GM12878 (cell line): ENCODE results near the gene CATSPERD. TPM values are rescaled to one million over a fixed set of nuclear protein-coding genes. Genes with fewer than 3 reads are reported as not detected.
A peak's percentile ranks its signal among the peaks of the same experiment; 100 is the strongest.

ENCODE experiments used
- ATAC-seq: fragments of 200-7000 bp; cut with Tn5 transposase; 3 replicates; pipeline ENCODE4 v1.9.1; 2020; ENCODE audit warnings: mild to moderate bottlenecking, moderate library complexity
- BruUV-seq: library from RNA; stranded (reverse); fragments of 400-500 nt; replicated peaks from 2 replicates; lab custom pipeline; 2021; lab: Mats Ljungman, UMichigan
- CTCF ChIA-PET: fragments of 300-600 bp; sonication (Branson Sonifier 250); formaldehyde crosslinking; extraction: SDS; loops from one replicate; lab custom pipeline; 2021; ENCODE audit warnings: inconsistent platforms; lab: Yijun Ruan, JAX
- POLR2A ChIA-PET: fragments of 350-600 bp; formaldehyde crosslinking; extraction: SDS; loops from one replicate; lab custom pipeline; 2021; ENCODE audit warnings: inconsistent platforms; lab: Charles Lee
- RAD21 ChIA-PET: fragments of 300-600 bp; sonication (Branson Sonifier 250); formaldehyde crosslinking; loops from one replicate; lab custom pipeline; 2023; ENCODE audit warnings: antibody characterized with exemption; ENCODE audit not compliant: unreplicated experiment; lab: Charles Lee
- SMC1A ChIA-PET: fragments of 300-600 bp; sonication (Branson Sonifier 250); formaldehyde crosslinking; loops from one replicate; lab custom pipeline; 2023; ENCODE audit not compliant: unreplicated experiment, uncharacterized antibody; lab: Charles Lee
- DNase-seq: peaks from one replicate; pipeline ENCODE4 v3.0.0-alpha.2; 2011; ENCODE audit warnings: low read depth, low spot score
- FAIRE-seq: peaks from 3 replicates; lab custom pipeline; 2011; peaks lifted over from hg19 to GRCh38; lab: Jason Lieb, UNC
- H2AFZ ChIP-seq: 2 replicates; pipeline ENCODE4 v1.6.0; 2011; ENCODE audit warnings: low read depth, low read length, control low read depth; ENCODE audit not compliant: control insufficient read depth
- H3K27ac ChIP-seq: 2 replicates; pipeline ENCODE4 v1.5.1; 2011; ENCODE audit warnings: control low read depth; ENCODE audit not compliant: control insufficient read depth, insufficient read depth
- H3K27me3 ChIP-seq, 2 experiments: replicated peaks in 1 of 2; 2 replicates each; pipeline versions ENCODE4 v1.6.0 to v1.6.1; 2011; ENCODE audit warnings: low read length in 1 of 2; ENCODE audit not compliant: control insufficient read depth in 2 of 2, insufficient read depth in 2 of 2
- H3K36me3 ChIP-seq, 2 experiments: 2 replicates each; pipeline ENCODE4 v1.5.1; 2011; ENCODE audit warnings: low read length in 1 of 2; ENCODE audit not compliant: control insufficient read depth in 2 of 2, insufficient read depth in 2 of 2
- H3K4me1 ChIP-seq: 2 replicates; pipeline ENCODE4 v1.6.1; 2011; ENCODE audit warnings: mild to moderate bottlenecking, low read length, moderate library complexity, mixed read lengths; ENCODE audit not compliant: control insufficient read depth, insufficient read depth
- H3K4me2 ChIP-seq: 2 replicates; pipeline ENCODE4 v1.6.0; 2011; ENCODE audit warnings: control low read depth; ENCODE audit not compliant: control insufficient read depth, insufficient read depth
- H3K4me3 ChIP-seq: fragments of 200-600 bp; sonication (generic); 2 replicates; pipeline ENCODE4 v1.5.1; 2016
- H3K79me2 ChIP-seq: 2 replicates; pipeline ENCODE4 v1.6.0; 2011; ENCODE audit warnings: low read length; ENCODE audit not compliant: control insufficient read depth, insufficient read depth
- H3K9ac ChIP-seq: 2 replicates; pipeline ENCODE4 v1.8.0; 2011; ENCODE audit warnings: low read length, control low read depth, mixed read lengths; ENCODE audit not compliant: control insufficient read depth, insufficient read depth
- H3K9me3 ChIP-seq: replicated peaks from 3 replicates; pipeline ENCODE4 v1.5.1; 2011; ENCODE audit warnings: mild to moderate bottlenecking, low read length; ENCODE audit not compliant: control insufficient read depth, insufficient read depth
- H4K20me1 ChIP-seq: 2 replicates; pipeline ENCODE4 v1.6.0; 2011; ENCODE audit not compliant: control insufficient read depth, insufficient read depth
- MYC ChIP-seq: IDR thresholded peaks from 2 replicates; pipeline ENCODE4 v1.6.1; 2011; ENCODE audit warnings: mild to moderate bottlenecking, low read length, moderate library complexity, inconsistent platforms; ENCODE audit not compliant: insufficient read depth, insufficient replicate concordance, insufficient read length, severe bottlenecking
- WGBS: methylation state at CpG from one replicate; pipeline ENCODE4 v1.1.6; 2016; ENCODE audit warnings: low lambda C conversion rate; ENCODE audit not compliant: insufficient replicate concordance, insufficient coverage; ENCODE audit errors: missing lambda C conversion rate; 5-methylcytosine and 5-hydroxymethylcytosine counted together
- in situ Hi-C: fragments of 300-500 bp; cut with MboI; formaldehyde crosslinking; loops from 9 replicates; pipeline ENCODE4 v1.14.3; 2018; ENCODE audit warnings: mixed read lengths
- intact Hi-C: fragments of 100-400 bp; cut with micrococcal nuclease; formaldehyde crosslinking; loops from one replicate; pipeline ENCODE4 v1.14.2; 2022; ENCODE audit not compliant: unreplicated experiment
- polyA plus RNA-seq, 11 experiments: library from polyadenylated mRNA; depleted of rRNA in 4 of 11; unstranded in 6 of 11; stranded (reverse) in 5 of 11; fragments of >200 nt; fragmentation: Nextera tagmentation in 4 of 11; fragmentation: Illumina TruSeq in 1 of 11; extraction: Ambion mirVana in 4 of 11; extraction: Trizol in 1 of 11; gene quantifications; 1 replicate in 1 of 11; 2 replicates in 10 of 11; pipeline versions ENCODE4 v1.2.1 to v1.2.3, GENCODE V29; 2011 to 2016; ENCODE audit warnings: inconsistent platforms in 2 of 11, missing spikeins in 2 of 11, low read depth in 1 of 11
- total RNA-seq, 4 experiments: library from RNA; depleted of rRNA in 3 of 4; stranded (reverse); fragments of >200 nt in 3 of 4; fragmentation: Illumina TruSeq in 1 of 4; extraction: Trizol in 1 of 4; gene quantifications; 2 replicates each; pipeline versions ENCODE4 v1.2.1 to v1.2.3, GENCODE V29; 2013 to 2021
- TF ChIP-seq, protein P1 (sequence below), 3 experiments: IDR thresholded peaks in 2 of 3; conservative IDR thresholded peaks in 1 of 3; 2 replicates each; pipeline ENCODE4 v1.5.1; 2011; ENCODE audit warnings: low read depth in 3 of 3, low read length in 3 of 3, mild to moderate bottlenecking in 3 of 3, control low read depth in 2 of 3, moderate library complexity in 2 of 3, inconsistent platforms in 1 of 3, mixed read lengths in 1 of 3; ENCODE audit not compliant: control insufficient read depth in 2 of 3, insufficient read depth in 1 of 3; ENCODE audit errors: extremely low read depth in 1 of 3

CATSPERD gene
- total and polyA plus RNA-seq, 10 of the 15 experiments (the other 5 are each of a cell fraction or from before 2014, with no cell fraction given), result 0.02 to 0.38 (median 0.11) TPM; not detected in 5

DNA sequence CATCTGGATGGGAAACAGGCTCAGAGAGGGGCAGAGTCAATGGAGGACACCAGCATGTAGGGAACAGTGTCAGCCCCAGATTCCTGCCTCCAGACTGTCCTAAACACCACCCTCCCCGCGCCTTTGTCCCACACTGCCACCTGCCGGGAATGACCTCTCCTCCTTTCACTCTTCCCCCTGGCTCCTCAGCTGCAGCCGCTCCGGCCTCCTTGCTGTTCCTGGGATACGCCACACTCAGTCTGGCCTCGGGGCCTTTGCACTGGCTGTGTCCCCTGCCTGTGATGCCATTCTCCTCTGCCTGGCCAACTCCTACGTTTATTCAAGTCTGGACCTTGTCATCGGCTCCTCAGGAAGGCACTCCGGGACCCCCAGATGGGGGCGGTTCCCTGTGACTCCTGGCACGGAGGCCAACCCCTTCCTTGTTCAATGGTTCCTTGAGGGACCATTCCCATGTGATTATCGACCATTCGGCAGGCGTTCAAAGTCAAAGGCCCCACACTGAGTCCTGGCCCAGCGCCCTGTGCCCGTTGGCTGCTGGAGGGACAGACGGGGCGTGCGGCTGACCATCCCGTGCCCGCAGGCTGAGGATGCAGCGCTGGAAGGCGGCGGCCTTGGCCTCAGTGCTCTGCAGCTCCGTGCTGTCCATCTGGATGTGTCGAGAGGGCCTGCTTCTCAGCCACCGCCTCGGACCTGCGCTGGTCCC lies 103.3 kb downstream of the CATSPERD start:
- intact Hi-C loops, result no loop called here
- 70% methylated on average over 29 of the region's 30 CpGs for WGBS
- RAD21 ChIA-PET, result no interaction called here

More for the DNA sequence above, 103.3 kb downstream of the CATSPERD start:
- Histone ChIP-seq H2AFZ (no peak overlapping the region), H3K9me3 (no peaks in the 10 kb centered on the region)
- TF ChIP-seq MYC, result no peak
- TF ChIP-seq, protein P1, sequence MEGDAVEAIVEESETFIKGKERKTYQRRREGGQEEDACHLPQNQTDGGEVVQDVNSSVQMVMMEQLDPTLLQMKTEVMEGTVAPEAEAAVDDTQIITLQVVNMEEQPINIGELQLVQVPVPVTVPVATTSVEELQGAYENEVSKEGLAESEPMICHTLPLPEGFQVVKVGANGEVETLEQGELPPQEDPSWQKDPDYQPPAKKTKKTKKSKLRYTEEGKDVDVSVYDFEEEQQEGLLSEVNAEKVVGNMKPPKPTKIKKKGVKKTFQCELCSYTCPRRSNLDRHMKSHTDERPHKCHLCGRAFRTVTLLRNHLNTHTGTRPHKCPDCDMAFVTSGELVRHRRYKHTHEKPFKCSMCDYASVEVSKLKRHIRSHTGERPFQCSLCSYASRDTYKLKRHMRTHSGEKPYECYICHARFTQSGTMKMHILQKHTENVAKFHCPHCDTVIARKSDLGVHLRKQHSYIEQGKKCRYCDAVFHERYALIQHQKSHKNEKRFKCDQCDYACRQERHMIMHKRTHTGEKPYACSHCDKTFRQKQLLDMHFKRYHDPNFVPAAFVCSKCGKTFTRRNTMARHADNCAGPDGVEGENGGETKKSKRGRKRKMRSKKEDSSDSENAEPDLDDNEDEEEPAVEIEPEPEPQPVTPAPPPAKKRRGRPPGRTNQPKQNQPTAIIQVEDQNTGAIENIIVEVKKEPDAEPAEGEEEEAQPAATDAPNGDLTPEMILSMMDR (IDR thresholded peaks at IDR 0.05 in 2 of 3, conservative IDR thresholded peaks at IDR 0.05 in 1 of 3; ENCODE audit: control insufficient read depth in 2 of 3, extremely low read depth in 1 of 3, insufficient read depth in 1 of 3, low read depth in 3 of 3, low read length in 3 of 3), result peak in 2 of 3 experiments; percentile 13 to 18; a peak in 2 of 6 replicates
- TF ChIP-seq, all 136 proteins: peak for 1
- FAIRE-seq (no peak), DNase-seq (no peak), ATAC-seq (no peak)
- no peak overlapping the region for H3K4me2 ChIP-seq
- POLR2A ChIA-PET, result no interaction called here
- no peaks in the 10 kb centered on the region for H4K20me1 ChIP-seq
- peaks cover 16% of the 10 kb centered on the region for H3K4me1 ChIP-seq
- peaks cover 0 to 4% of the 10 kb centered on the region in 2 experiments; a peak in 2 of 4 replicates for H3K27me3 ChIP-seq
- CTCF ChIA-PET, result interaction anchor here (1.1 kb wide), 1 partner anchor 20 kb away, joined by 7 read pairs; no protein-coding TSS in a partner anchor
- H3K36me3 ChIP-seq, result no peaks in the 10 kb centered on the region
- H3K79me2 ChIP-seq, result no peaks in the 10 kb centered on the region
- SMC1A ChIA-PET, result interaction anchor here (1.0 kb wide), 1 partner anchor 20 kb away, joined by 6 read pairs; no protein-coding TSS in a partner anchor
- no peak overlapping the region for H3K27ac ChIP-seq
- no peak overlapping the region for H3K9ac ChIP-seq
- in situ Hi-C loops, result no loop called here
- no peak overlapping the region for H3K4me3 ChIP-seq
- no TSS peak for BruUV-seq
